GM23338 (cell line): ENCODE results near the gene GARS1.

Source experiments
- EZH2 ChIP-seq: fragments of 200-600 bp; sonication (generic); IDR thresholded peaks from one replicate; pipeline ENCODE4 v1.8.0; 2017; ENCODE audit warnings: antibody characterized with exemption, mild to moderate bottlenecking, low read depth; ENCODE audit not compliant: unreplicated experiment
- EZH2phosphoT487 ChIP-seq: fragments of 200-600 bp; sonication (generic); IDR thresholded peaks from one replicate; pipeline ENCODE4 v1.8.1; 2018; ENCODE audit warnings: antibody characterized with exemption; ENCODE audit not compliant: unreplicated experiment
- JUNB ChIP-seq: IDR thresholded peaks from one replicate; pipeline ENCODE4 v1.6.1; 2016; ENCODE audit warnings: antibody characterized with exemption; ENCODE audit not compliant: unreplicated experiment
- NANOG ChIP-seq: IDR thresholded peaks from 2 replicates; pipeline ENCODE4 v1.6.1; 2016; ENCODE audit warnings: antibody characterized with exemption, borderline replicate concordance
- POLR2AphosphoS5 ChIP-seq: IDR thresholded peaks from 2 replicates; pipeline ENCODE4 v1.6.1; 2016; ENCODE audit warnings: antibody characterized with exemption, low read depth
- TF ChIP-seq, protein P1 (sequence below), 2 experiments: fragments of 200-600 bp in 1 of 2; sonication (generic) in 1 of 2; conservative IDR thresholded peaks; 2 replicates each; pipeline versions ENCODE4 v1.5.1 to v1.6.1; 2016 to 2017; ENCODE audit warnings: antibody characterized with exemption in 2 of 2, low read depth in 2 of 2, mild to moderate bottlenecking in 2 of 2, moderate library complexity in 1 of 2
- TF ChIP-seq, protein P2 (sequence below): IDR thresholded peaks from one replicate; pipeline ENCODE4 v1.6.1; 2018; ENCODE audit warnings: antibody characterized with exemption; ENCODE audit not compliant: unreplicated experiment

DNA sequence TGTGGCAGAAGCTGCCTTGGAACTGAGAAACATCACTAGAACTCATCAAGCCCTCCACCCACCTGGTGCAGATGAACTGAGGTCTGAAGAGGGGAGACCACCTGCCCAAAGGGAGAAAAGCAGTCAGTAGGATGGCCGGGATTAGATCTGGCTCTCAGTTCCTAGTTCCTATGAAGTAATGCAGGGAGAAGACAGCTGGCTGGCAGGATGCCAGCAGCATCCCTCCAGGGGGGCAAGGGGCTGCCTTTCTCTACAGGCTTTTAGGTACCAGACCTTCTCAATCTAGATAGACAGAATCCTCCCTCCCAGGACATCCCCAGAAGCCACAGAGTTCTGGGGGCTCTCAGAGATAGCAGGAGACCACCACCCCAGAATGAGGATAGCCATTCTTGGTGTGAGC lies 79.7 kb downstream of the GARS1 start:
- no peak for TF ChIP-seq EZH2
- TF ChIP-seq, protein P1, sequence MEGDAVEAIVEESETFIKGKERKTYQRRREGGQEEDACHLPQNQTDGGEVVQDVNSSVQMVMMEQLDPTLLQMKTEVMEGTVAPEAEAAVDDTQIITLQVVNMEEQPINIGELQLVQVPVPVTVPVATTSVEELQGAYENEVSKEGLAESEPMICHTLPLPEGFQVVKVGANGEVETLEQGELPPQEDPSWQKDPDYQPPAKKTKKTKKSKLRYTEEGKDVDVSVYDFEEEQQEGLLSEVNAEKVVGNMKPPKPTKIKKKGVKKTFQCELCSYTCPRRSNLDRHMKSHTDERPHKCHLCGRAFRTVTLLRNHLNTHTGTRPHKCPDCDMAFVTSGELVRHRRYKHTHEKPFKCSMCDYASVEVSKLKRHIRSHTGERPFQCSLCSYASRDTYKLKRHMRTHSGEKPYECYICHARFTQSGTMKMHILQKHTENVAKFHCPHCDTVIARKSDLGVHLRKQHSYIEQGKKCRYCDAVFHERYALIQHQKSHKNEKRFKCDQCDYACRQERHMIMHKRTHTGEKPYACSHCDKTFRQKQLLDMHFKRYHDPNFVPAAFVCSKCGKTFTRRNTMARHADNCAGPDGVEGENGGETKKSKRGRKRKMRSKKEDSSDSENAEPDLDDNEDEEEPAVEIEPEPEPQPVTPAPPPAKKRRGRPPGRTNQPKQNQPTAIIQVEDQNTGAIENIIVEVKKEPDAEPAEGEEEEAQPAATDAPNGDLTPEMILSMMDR (conservative IDR thresholded peaks at IDR 0.05; ENCODE audit: low read depth in 2 of 2) = no peak
- no peak for TF ChIP-seq EZH2phosphoT487
- no peak for TF ChIP-seq NANOG
- TF ChIP-seq POLR2AphosphoS5 = no peak
- no peak for TF ChIP-seq JUNB
- TF ChIP-seq, protein P2, sequence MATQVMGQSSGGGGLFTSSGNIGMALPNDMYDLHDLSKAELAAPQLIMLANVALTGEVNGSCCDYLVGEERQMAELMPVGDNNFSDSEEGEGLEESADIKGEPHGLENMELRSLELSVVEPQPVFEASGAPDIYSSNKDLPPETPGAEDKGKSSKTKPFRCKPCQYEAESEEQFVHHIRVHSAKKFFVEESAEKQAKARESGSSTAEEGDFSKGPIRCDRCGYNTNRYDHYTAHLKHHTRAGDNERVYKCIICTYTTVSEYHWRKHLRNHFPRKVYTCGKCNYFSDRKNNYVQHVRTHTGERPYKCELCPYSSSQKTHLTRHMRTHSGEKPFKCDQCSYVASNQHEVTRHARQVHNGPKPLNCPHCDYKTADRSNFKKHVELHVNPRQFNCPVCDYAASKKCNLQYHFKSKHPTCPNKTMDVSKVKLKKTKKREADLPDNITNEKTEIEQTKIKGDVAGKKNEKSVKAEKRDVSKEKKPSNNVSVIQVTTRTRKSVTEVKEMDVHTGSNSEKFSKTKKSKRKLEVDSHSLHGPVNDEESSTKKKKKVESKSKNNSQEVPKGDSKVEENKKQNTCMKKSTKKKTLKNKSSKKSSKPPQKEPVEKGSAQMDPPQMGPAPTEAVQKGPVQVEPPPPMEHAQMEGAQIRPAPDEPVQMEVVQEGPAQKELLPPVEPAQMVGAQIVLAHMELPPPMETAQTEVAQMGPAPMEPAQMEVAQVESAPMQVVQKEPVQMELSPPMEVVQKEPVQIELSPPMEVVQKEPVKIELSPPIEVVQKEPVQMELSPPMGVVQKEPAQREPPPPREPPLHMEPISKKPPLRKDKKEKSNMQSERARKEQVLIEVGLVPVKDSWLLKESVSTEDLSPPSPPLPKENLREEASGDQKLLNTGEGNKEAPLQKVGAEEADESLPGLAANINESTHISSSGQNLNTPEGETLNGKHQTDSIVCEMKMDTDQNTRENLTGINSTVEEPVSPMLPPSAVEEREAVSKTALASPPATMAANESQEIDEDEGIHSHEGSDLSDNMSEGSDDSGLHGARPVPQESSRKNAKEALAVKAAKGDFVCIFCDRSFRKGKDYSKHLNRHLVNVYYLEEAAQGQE = no peak
